ENCODE measurements around the gene REEP3. TPM values are rescaled to one million over a fixed set of nuclear protein-coding genes. Genes with fewer than 3 reads are reported as not detected.
"Not testable (repeated sequence)": the region's sequence is repeated elsewhere in the genome, so short reads cannot be mapped to it uniquely, and the experiment has no call there.

The REEP3 gene
- total RNA-seq, 2 experiments from 2014 or later: 13.6 to 15.1 TPM

- no peak for TF ChIP-seq CTCF (IDR thresholded peaks at IDR 0.05)
- Mint-ChIP-seq H3K4me3 (no peak overlapping the region), H3K9me3 (no peaks in the 10 kb centered on the region), H3K36me3 (ENCODE audit: low read depth) (peaks cover 1% of the 10 kb centered on the region), H3K4me1 (ENCODE audit: low read depth) (peaks cover 5% of the 10 kb centered on the region), H3K27me3 (no peaks in the 10 kb centered on the region), H3K27ac (no peak overlapping the region)
- intact Hi-C loops (cut with micrococcal nuclease): no loop called here
- DNase-seq (no peak), ATAC-seq (no peak)
- ChIA-PET CTCF (interaction anchor here (1.5 kb wide), 1 partner anchor 396 kb away, joined by 5 read pairs; no protein-coding TSS in a partner anchor), POLR2A (no interaction called here)
These were observed 41.2 kb downstream of the REEP3 start for GRCh38 chr10:63562391-63562790.

GRCh38 chr10:63562857-63563256 is 41.7 kb downstream of the REEP3 start:
- no peaks in the 10 kb centered on the region for H3K27me3 Mint-ChIP-seq
- H3K4me3 Mint-ChIP-seq: no peak overlapping the region
- no peak overlapping the region for H3K27ac Mint-ChIP-seq
- peaks cover 5% of the 10 kb centered on the region for H3K4me1 Mint-ChIP-seq (ENCODE audit: low read depth)
- ChIA-PET POLR2A (no interaction called here), CTCF (interaction anchor here (1.5 kb wide), 1 partner anchor 396 kb away, joined by 5 read pairs; no protein-coding TSS in a partner anchor)
- TF ChIP-seq CTCF (IDR thresholded peaks at IDR 0.05): no peak
- intact Hi-C loops (cut with micrococcal nuclease): no loop called here
- no peak for ATAC-seq
- H3K9me3 Mint-ChIP-seq: no peaks in the 10 kb centered on the region
- DNase-seq: no peak
- peaks cover 3% of the 10 kb centered on the region for H3K36me3 Mint-ChIP-seq (ENCODE audit: low read depth)

GRCh38 chr10:63563623-63564022 is 42.4 kb downstream of the REEP3 start:
- intact Hi-C loops (cut with micrococcal nuclease): no loop called here
- CTCF ChIA-PET: no interaction called here
- Mint-ChIP-seq H3K4me1 (ENCODE audit: low read depth) (peaks cover 5% of the 10 kb centered on the region), H3K27me3 (no peaks in the 10 kb centered on the region), H3K4me3 (no peak overlapping the region), H3K27ac (no peak overlapping the region), H3K36me3 (ENCODE audit: low read depth) (peaks cover 3% of the 10 kb centered on the region), H3K9me3 (no peaks in the 10 kb centered on the region)
- DNase-seq: no peak
- no peak for TF ChIP-seq CTCF (IDR thresholded peaks at IDR 0.05)
- POLR2A ChIA-PET: no interaction called here
- ATAC-seq: no peak

- H3K4me1 Mint-ChIP-seq (ENCODE audit: low read depth); CTCF ChIA-PET; H3K27me3 Mint-ChIP-seq; ATAC-seq; intact Hi-C loops (cut with micrococcal nuclease); H3K36me3 Mint-ChIP-seq (ENCODE audit: low read depth); H3K27ac Mint-ChIP-seq; DNase-seq; H3K4me3 Mint-ChIP-seq; H3K9me3 Mint-ChIP-seq: not testable (repeated sequence)
- POLR2A ChIA-PET: interaction anchor here (0.6 kb wide), 2 partner anchors 148 to 271 kb away, joined by 3 read pairs; no protein-coding TSS in a partner anchor
These were observed 43.5 kb downstream of the REEP3 start for GRCh38 chr10:63564731-63565130.

GRCh38 chr10:63573068-63573697 is 52.0 kb downstream of the REEP3 start:
- CTCF ChIA-PET: interaction anchor here (0.9 kb wide), 1 partner anchor 98 kb away, joined by 3 read pairs; no protein-coding TSS in a partner anchor
- peak; percentile 64 for ATAC-seq
- POLR2A ChIA-PET: interaction anchor here (1.0 kb wide), 1 partner anchor 35 kb away, joined by 3 read pairs; no protein-coding TSS in a partner anchor
- TF ChIP-seq CTCF (IDR thresholded peaks at IDR 0.05): no peak
- Mint-ChIP-seq H3K27ac (peak overlapping the region; percentile 58), H3K4me3 (no peak overlapping the region), H3K9me3 (no peaks in the 10 kb centered on the region), H3K36me3 (ENCODE audit: low read depth) (peaks cover 15% of the 10 kb centered on the region), H3K27me3 (no peaks in the 10 kb centered on the region), H3K4me1 (ENCODE audit: low read depth) (peaks cover 9% of the 10 kb centered on the region)
- intact Hi-C loops (cut with micrococcal nuclease): no loop called here
- no peak for DNase-seq

Data from activated CD8-positive, alpha-beta T cell treated with anti-CD3 and anti-CD28 coated beads for 36 hours (primary cell).